AG09309 (cell line): Measurements from ENCODE around the gene KRT38.

Experiments
- DNase-seq: peaks from one replicate; pipeline ENCODE4 v3.0.0-alpha.2; 2010; ENCODE audit warnings: low read depth
- H3K4me3 ChIP-seq: 2 replicates; pipeline ENCODE4 v1.5.1; 2011; ENCODE audit warnings: mild to moderate bottlenecking, low read depth, low read length, moderate library complexity; ENCODE audit not compliant: control insufficient read depth
- TF ChIP-seq, protein P1 (sequence below): IDR thresholded peaks from 2 replicates; pipeline ENCODE4 v1.5.1; 2011; ENCODE audit warnings: mild to moderate bottlenecking, low read depth, low read length, inconsistent platforms; ENCODE audit not compliant: insufficient read depth, control insufficient read depth; ENCODE audit errors: missing control alignments

The KRT38 gene

DNA sequence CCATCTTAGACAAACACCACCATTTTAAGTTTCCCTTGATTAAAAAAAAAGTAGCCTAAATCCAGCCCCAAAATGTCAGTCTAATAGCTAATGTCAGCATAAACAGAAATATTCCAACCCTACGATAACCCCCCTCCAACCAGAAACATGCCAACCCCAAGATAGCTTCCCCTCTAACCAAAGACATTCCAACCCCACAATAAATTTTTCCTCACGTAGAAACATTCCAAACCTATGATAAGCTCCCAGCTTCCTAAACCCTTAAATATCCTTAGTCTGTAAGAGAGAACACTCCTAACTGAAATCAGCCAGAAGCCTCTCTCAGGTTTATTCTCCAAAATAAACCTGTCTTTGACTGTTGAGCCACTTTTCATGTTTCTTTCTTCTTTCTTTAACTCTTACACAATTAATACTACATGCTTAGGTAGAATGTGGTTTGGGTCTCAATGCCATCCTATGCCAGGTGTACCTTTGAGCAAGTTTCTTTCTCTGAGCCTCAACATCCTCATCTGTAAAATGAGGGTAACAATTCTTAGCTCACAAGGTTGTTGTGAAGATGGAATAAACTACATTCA is 10.5 kb upstream of the KRT38 start:
- no peak overlapping the region for H3K4me3 ChIP-seq
- TF ChIP-seq, protein P1, sequence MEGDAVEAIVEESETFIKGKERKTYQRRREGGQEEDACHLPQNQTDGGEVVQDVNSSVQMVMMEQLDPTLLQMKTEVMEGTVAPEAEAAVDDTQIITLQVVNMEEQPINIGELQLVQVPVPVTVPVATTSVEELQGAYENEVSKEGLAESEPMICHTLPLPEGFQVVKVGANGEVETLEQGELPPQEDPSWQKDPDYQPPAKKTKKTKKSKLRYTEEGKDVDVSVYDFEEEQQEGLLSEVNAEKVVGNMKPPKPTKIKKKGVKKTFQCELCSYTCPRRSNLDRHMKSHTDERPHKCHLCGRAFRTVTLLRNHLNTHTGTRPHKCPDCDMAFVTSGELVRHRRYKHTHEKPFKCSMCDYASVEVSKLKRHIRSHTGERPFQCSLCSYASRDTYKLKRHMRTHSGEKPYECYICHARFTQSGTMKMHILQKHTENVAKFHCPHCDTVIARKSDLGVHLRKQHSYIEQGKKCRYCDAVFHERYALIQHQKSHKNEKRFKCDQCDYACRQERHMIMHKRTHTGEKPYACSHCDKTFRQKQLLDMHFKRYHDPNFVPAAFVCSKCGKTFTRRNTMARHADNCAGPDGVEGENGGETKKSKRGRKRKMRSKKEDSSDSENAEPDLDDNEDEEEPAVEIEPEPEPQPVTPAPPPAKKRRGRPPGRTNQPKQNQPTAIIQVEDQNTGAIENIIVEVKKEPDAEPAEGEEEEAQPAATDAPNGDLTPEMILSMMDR = no peak
- DNase-seq = peak; percentile 60

DNA sequence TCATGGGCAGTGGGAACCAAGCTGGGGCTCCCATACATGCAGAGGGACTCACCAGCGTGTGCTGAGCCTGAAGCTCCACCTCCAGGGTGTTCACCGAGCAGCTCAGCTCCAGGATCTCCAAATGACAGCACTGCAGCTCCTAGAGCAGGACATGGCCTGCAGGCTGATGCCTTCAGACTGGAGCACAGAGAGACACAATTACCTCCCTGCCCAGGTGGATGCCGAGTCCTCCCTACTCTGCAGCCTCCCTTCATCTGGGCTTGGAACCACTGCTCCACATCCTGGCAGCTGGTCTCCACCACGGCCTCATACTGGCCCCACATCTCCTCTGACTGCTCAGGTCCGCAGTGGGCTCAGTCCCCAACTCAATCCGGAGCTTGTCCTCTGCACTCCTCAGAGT is 8.2 kb upstream of the KRT38 start:
- TF ChIP-seq, protein P1 = no peak
- no peak overlapping the region for H3K4me3 ChIP-seq
- no peak for DNase-seq

- TF ChIP-seq, protein P1 = no peak
- peak; percentile 48 for DNase-seq
- no peak overlapping the region for H3K4me3 ChIP-seq
These were observed 7.7 kb upstream of the KRT38 start for GRCh38 chr17:41448506-41448905.

DNA sequence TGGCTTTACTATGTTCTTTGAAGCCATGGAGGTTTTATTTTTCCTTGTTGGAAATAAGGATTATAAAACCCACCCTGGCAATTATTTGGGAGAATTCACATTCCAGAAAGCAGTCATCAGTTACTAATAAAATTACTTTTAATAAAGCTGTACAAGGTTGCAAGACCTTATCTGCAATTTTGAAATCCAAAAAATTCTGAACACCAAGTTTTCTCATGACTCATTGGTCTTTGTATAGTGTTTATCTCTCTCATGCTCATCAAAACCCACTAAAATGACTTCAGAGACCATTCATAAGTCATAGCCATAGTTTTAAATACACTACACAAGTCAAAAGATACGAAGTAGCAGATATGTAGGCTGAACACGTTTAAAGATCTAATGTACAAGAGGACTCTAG is 6.0 kb upstream of the KRT38 start:
- TF ChIP-seq, protein P1 = no peak
- H3K4me3 ChIP-seq = no peak overlapping the region
- peak; percentile 89 for DNase-seq

DNA sequence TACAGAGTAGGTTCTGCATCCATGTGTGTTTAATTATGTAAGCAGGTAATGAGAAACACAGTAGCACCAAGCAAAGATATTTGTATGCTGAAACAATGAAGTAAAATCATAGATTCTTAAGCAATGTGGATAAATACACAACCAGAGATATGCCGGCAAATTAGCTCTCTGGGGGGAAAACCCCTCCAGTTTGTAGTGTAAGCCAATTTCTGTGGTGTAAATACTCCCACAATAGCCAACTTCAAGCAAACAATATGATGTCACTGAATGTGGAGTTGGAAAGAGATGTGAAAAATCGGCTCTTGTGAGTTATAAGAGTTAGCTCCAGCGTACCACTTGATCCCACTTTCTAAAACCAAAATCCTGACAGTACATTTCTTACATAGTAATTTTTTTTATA is 3.9 kb upstream of the KRT38 start:
- TF ChIP-seq, protein P1 = no peak
- H3K4me3 ChIP-seq = no peak overlapping the region
- no peak for DNase-seq

DNA sequence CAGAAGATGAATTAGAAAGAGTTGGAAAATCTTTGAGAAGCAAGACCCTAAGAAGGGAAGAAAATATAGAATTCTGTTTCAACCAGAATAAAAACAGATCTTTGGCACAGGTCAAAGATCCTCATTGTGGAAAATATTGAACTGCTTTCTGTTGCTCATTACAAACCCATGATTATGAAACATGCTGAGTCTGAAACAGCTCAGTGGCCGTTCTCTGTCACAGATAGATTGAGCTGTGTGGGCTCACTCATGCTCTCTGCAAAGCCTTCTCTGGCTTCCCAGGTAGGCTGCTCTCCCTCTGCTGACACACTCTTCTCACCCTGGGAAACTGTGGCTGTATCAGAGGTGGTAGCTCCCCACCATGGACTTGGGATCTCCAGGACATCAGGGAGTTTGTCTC is 3.4 kb upstream of the KRT38 start:
- H3K4me3 ChIP-seq = no peak overlapping the region
- TF ChIP-seq, protein P1 = no peak
- DNase-seq = no peak

DNA sequence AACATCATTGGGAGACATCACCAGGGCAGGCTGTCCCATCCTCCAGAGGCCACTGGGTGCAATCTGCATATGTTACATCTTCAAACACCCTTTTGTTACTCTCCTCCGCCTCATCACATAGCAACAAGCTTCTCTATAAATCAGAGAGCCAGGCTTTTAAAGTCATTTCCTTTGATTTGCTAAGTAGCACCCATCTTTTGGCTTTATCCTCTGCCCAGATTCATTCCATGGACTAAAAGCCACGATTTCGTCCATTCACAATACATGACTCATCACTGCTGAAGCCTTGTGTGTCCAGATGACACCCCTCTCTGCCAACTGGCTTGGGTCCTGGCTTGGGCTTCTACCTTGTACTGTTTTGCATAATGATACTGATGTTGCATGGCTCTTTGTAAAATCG is 2.0 kb upstream of the KRT38 start:
- peak; percentile 60 for DNase-seq
- TF ChIP-seq, protein P1 = no peak

More for the DNA sequence above, 2.0 kb upstream of the KRT38 start:
- H3K4me3 ChIP-seq = no peak overlapping the region
